Measurements from ENCODE around the gene DDX54. TPM values are rescaled to one million over a fixed set of nuclear protein-coding genes. Genes with fewer than 3 reads are reported as not detected.

Gene DDX54
- total RNA-seq, 1 experiment from 2014 or later = 101 TPM

DNA sequence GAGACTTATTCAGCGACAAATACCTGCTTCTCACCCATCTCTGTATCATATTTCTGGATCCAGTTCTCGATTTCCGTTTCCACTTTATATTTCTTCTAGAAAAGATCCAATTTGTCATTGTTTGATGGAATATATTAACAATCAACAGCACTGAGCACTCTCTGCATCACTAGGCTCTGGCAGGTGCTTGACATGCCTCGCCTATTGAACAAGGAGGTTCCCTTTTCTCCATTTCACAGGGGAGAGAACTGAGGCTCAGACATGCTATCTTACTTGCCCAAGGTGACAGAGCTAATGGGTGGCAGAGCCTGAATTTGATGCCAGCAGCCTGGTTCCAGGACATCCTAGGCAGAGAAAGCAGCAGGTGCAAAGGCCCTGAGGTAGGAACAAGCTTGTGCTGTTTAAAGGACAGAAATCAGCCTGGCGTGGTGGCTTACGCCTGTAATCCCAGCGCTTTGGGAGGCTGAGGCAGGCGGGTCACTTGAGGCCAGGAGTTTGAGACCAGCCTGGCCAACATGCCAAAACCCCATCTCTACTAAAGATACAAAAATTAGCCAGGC, 12.3 kb upstream of the DDX54 start:
- in situ Hi-C loops (cut with HindIII; ENCODE audit: low pct_unique_long_range_greater_than_20kb, low sequenced_read_pairs) (no loop called here), intact Hi-C loops (cut with micrococcal nuclease; ENCODE audit: unreplicated experiment) (no loop called here)
- no peak for ATAC-seq
- ChIA-PET POLR2A (interaction anchor here (0.5 to 0.7 kb wide), 4 partner anchors 14 to 74 kb away, joined by 3 to 6 read pairs (median 4); no protein-coding TSS in a partner anchor), CTCF (interaction anchor here (0.6 kb wide), 4 partner anchors 42 to 225 kb away, joined by 3 to 11 read pairs (median 6); no protein-coding TSS in a partner anchor)
- Histone ChIP-seq H3K27ac (ENCODE audit: low read length) (no peak overlapping the region; the same call in 1 of the 2 replicates), H3K4me3 (ENCODE audit: low read depth in 2 of 2, low read length in 2 of 2) (no peak overlapping the region), H3K36me3 (ENCODE audit: control insufficient read depth, insufficient read depth, low read length) (no peaks in the 10 kb centered on the region), H3K4me1 (ENCODE audit: control insufficient read depth, insufficient read depth, low read length) (peaks cover 30% of the 10 kb centered on the region), H3K27me3 (ENCODE audit: control insufficient read depth, insufficient read depth, low read length) (no peaks in the 10 kb centered on the region), H3K9me3 (ENCODE audit: control insufficient read depth, insufficient read depth, low read depth, low read length) (no peaks in the 10 kb centered on the region)
- no TSS peak for BruUV-seq (replicated peaks)
- DNase-seq (ENCODE audit: low read depth, low spot score) = no peak
- TF ChIP-seq TCF7L2 (IDR thresholded peaks at IDR 0.05; ENCODE audit: low read depth, low read length) (no peak), SIN3A (IDR thresholded peaks at IDR 0.05; ENCODE audit: borderline replicate concordance, insufficient read depth, low read depth, low read length) (no peak), CTCF (IDR thresholded peaks at IDR 0.05) (no peak), POLR2AphosphoS5 (IDR thresholded peaks at IDR 0.05; ENCODE audit: low read depth, low read length) (no peak)
- TF ChIP-seq, protein P1, sequence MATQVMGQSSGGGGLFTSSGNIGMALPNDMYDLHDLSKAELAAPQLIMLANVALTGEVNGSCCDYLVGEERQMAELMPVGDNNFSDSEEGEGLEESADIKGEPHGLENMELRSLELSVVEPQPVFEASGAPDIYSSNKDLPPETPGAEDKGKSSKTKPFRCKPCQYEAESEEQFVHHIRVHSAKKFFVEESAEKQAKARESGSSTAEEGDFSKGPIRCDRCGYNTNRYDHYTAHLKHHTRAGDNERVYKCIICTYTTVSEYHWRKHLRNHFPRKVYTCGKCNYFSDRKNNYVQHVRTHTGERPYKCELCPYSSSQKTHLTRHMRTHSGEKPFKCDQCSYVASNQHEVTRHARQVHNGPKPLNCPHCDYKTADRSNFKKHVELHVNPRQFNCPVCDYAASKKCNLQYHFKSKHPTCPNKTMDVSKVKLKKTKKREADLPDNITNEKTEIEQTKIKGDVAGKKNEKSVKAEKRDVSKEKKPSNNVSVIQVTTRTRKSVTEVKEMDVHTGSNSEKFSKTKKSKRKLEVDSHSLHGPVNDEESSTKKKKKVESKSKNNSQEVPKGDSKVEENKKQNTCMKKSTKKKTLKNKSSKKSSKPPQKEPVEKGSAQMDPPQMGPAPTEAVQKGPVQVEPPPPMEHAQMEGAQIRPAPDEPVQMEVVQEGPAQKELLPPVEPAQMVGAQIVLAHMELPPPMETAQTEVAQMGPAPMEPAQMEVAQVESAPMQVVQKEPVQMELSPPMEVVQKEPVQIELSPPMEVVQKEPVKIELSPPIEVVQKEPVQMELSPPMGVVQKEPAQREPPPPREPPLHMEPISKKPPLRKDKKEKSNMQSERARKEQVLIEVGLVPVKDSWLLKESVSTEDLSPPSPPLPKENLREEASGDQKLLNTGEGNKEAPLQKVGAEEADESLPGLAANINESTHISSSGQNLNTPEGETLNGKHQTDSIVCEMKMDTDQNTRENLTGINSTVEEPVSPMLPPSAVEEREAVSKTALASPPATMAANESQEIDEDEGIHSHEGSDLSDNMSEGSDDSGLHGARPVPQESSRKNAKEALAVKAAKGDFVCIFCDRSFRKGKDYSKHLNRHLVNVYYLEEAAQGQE (IDR thresholded peaks at IDR 0.05; ENCODE audit: insufficient read depth in 1 of 2, low read depth in 2 of 2, low read length in 1 of 2) = no peak

- TF ChIP-seq TCF7L2 (IDR thresholded peaks at IDR 0.05; ENCODE audit: low read depth, low read length) = no peak
- peak; percentile 91 for TF ChIP-seq CTCF (IDR thresholded peaks at IDR 0.05)
- TF ChIP-seq, protein P1 (IDR thresholded peaks at IDR 0.05; ENCODE audit: insufficient read depth in 1 of 2, low read depth in 2 of 2, low read length in 1 of 2) = no peak
- 0 out of 2 replicates have a peak, but pooled peaks have one; percentile 54 for TF ChIP-seq POLR2AphosphoS5 (IDR thresholded peaks at IDR 0.05; ENCODE audit: low read depth, low read length)
- ChIA-PET POLR2A (interaction anchor here (0.5 to 0.7 kb wide), 4 partner anchors 15 to 65 kb away, joined by 4 to 20 read pairs (median 5); no protein-coding TSS in a partner anchor), CTCF (interaction anchor here (0.6 kb wide), 4 partner anchors 43 to 226 kb away, joined by 3 to 11 read pairs (median 6); no protein-coding TSS in a partner anchor)
- BruUV-seq (replicated peaks) = no TSS peak
- intact Hi-C loops (cut with micrococcal nuclease; ENCODE audit: unreplicated experiment) = no loop called here
- in situ Hi-C loops (cut with HindIII; ENCODE audit: low pct_unique_long_range_greater_than_20kb, low sequenced_read_pairs) = no loop called here
- H3K27me3 ChIP-seq (ENCODE audit: control insufficient read depth, insufficient read depth, low read length) = no peaks in the 10 kb centered on the region
- DNase-seq (ENCODE audit: low read depth, low spot score) = peak; percentile 67
- H3K27ac ChIP-seq (ENCODE audit: low read length) = peak overlapping the region; percentile 40
- H3K4me1 ChIP-seq (ENCODE audit: control insufficient read depth, insufficient read depth, low read length) = peaks cover 36% of the 10 kb centered on the region
- peak; percentile 81 for ATAC-seq
- H3K9me3 ChIP-seq (ENCODE audit: control insufficient read depth, insufficient read depth, low read depth, low read length) = no peaks in the 10 kb centered on the region
- no peaks in the 10 kb centered on the region for H3K36me3 ChIP-seq (ENCODE audit: control insufficient read depth, insufficient read depth, low read length)
- no peak overlapping the region for H3K4me3 ChIP-seq (ENCODE audit: low read depth in 2 of 2, low read length in 2 of 2)
These were observed 11.7 kb upstream of the DDX54 start for GRCh38 chr12:113196990-113197389.
